K562 (cell line): ENCODE results near the gene MYO6. TPM values are rescaled to one million over a fixed set of nuclear protein-coding genes. Genes with fewer than 3 reads are reported as not detected.

ENCODE experiments used
- ATAC-seq: fragments of 200-7000 bp; cut with Tn5 transposase; 3 replicates; pipeline ENCODE4 v1.9.1; 2020; ENCODE audit warnings: moderate library complexity
- BruUV-seq: library from RNA; stranded (reverse); fragments of 400-500 nt; replicated peaks from 2 replicates; lab custom pipeline; 2021; lab: Mats Ljungman, UMichigan
- CTCF ChIA-PET: fragments of 300-600 bp; formaldehyde crosslinking; extraction: SDS; loops from one replicate; lab custom pipeline; 2021; ENCODE audit warnings: low intra/inter-chr PET ratio; lab: Yijun Ruan, JAX
- POLR2A ChIA-PET: fragments of 300-600, 350-650 bp; sonication (Branson Sonifier 250); formaldehyde crosslinking; extraction: SDS; loops from one replicate; lab custom pipeline; 2021; ENCODE audit warnings: antibody characterized with exemption, inconsistent platforms; lab: Yijun Ruan, JAX
- DNase-seq, 4 experiments: peaks; one replicate each; pipeline versions ENCODE4 v3.0.0 to v3.0.0-alpha.2; 2011 to 2018; ENCODE audit warnings: low spot score in 3 of 4, mixed read lengths in 3 of 4; ENCODE audit errors: extremely low read depth in 1 of 4
- FAIRE-seq: peaks from 2 replicates; lab custom pipeline; 2011; peaks lifted over from hg19 to GRCh38; lab: Jason Lieb, UNC
- H2AFZ ChIP-seq: 2 replicates; pipeline ENCODE4 v1.6.0; 2011; ENCODE audit warnings: low read depth, low read length, control low read depth, inconsistent platforms
- H3K27ac ChIP-seq: fragments of 200-600 bp; 3 replicates; pipeline ENCODE4 v1.8.0; 2011; ENCODE audit warnings: low read depth, mild to moderate bottlenecking, control low read depth, inconsistent platforms, low read length, moderate library complexity, mixed read lengths; ENCODE audit errors: extremely low read depth
- H3K27me3 ChIP-seq, 2 experiments: fragments of 300-600 bp in 1 of 2; 2 replicates in 1 of 2; 3 replicates in 1 of 2; pipeline versions ENCODE4 v1.6.0 to v1.8.0; 2011; ENCODE audit warnings: inconsistent platforms in 2 of 2, low read length in 2 of 2, mild to moderate bottlenecking in 1 of 2, mixed read lengths in 1 of 2, moderate library complexity in 1 of 2; ENCODE audit not compliant: control insufficient read depth in 2 of 2, insufficient read depth in 2 of 2
- H3K36me3 ChIP-seq: fragments of 300-600 bp; 3 replicates; pipeline ENCODE4 v1.8.0; 2011; ENCODE audit warnings: mild to moderate bottlenecking, low read length, inconsistent platforms; ENCODE audit not compliant: control insufficient read depth, insufficient read depth
- H3K4me1 ChIP-seq, 2 experiments: fragments of 200-600 bp in 1 of 2; replicated peaks in 1 of 2; 2 replicates in 1 of 2; 3 replicates in 1 of 2; pipeline versions ENCODE4 v1.5.1 to v1.8.0; 2011; ENCODE audit warnings: inconsistent platforms in 2 of 2, low read length in 2 of 2, mild to moderate bottlenecking in 1 of 2, mixed read lengths in 1 of 2, moderate library complexity in 1 of 2; ENCODE audit not compliant: control insufficient read depth in 2 of 2, insufficient read depth in 2 of 2
- H3K4me2 ChIP-seq: 2 replicates; pipeline ENCODE4 v1.6.1; 2011; ENCODE audit warnings: low read length, control low read depth, inconsistent platforms, mixed read lengths; ENCODE audit not compliant: insufficient read depth
- H3K4me3 ChIP-seq: fragments of 200-600 bp; sonication (generic), shearing (Covaris generic); 2 replicates; pipeline ENCODE4 v1.5.1; 2016; ENCODE audit warnings: control low read depth, inconsistent platforms
- H3K79me2 ChIP-seq: fragments of 200-600 bp; 3 replicates; pipeline ENCODE4 v1.8.0; 2011; ENCODE audit warnings: low read length, inconsistent platforms; ENCODE audit not compliant: control insufficient read depth, insufficient read depth
- H3K9ac ChIP-seq, 2 experiments: 2 replicates each; pipeline versions ENCODE4 v1.6.0 to v1.6.1; 2011; ENCODE audit warnings: low read depth in 2 of 2, low read length in 2 of 2, control low read depth in 1 of 2, inconsistent platforms in 1 of 2, mild to moderate bottlenecking in 1 of 2, mixed read lengths in 1 of 2; ENCODE audit not compliant: insufficient read depth in 1 of 2
- H3K9me1 ChIP-seq: one replicate; pipeline ENCODE4 v1.6.0; 2011; ENCODE audit warnings: inconsistent platforms, mild to moderate bottlenecking, low read length, moderate library complexity; ENCODE audit not compliant: control insufficient read depth, insufficient read depth
- H3K9me3 ChIP-seq: replicated peaks from 2 replicates; pipeline ENCODE4 v1.5.1; 2011; ENCODE audit warnings: low read depth, low read length, inconsistent platforms; ENCODE audit not compliant: control insufficient read depth, insufficient read depth
- H4K20me1 ChIP-seq: replicated peaks from 2 replicates; pipeline ENCODE4 v1.6.1; 2011; ENCODE audit warnings: low read length, inconsistent platforms, mixed read lengths; ENCODE audit not compliant: control insufficient read depth, insufficient read depth
- IFI16 ChIP-seq: fragments of 250-450 bp; sonication (Bioruptor Pico); IDR thresholded peaks from 2 replicates; pipeline ENCODE4 v2.1.2; 2022; ENCODE audit warnings: mild to moderate bottlenecking, inconsistent platforms
- MBD1 ChIP-seq: fragments of 250-450 bp; sonication (Bioruptor Pico); IDR thresholded peaks from 2 replicates; pipeline ENCODE4 v1.8.0; 2022; ENCODE audit warnings: inconsistent platforms
- SP1 ChIP-seq: sonication (generic); formaldehyde crosslinking; IDR thresholded peaks from 2 replicates; pipeline ENCODE4 v1.8.1; 2022; ENCODE audit warnings: mild to moderate bottlenecking, missing genetic modification reagents
- ZC3H4 ChIP-seq: sonication (generic); formaldehyde crosslinking; IDR thresholded peaks from 2 replicates; pipeline ENCODE4 v1.9.0; 2021; ENCODE audit warnings: missing genetic modification reagents, borderline replicate concordance
- ZNF121 ChIP-seq: sonication (generic); formaldehyde crosslinking; conservative IDR thresholded peaks from 2 replicates; pipeline ENCODE4 v1.8.0; 2022; ENCODE audit warnings: missing genetic modification reagents
- ZNF175 ChIP-seq: fragments of 200-800 bp; sonication (Bioruptor generic); IDR thresholded peaks from 2 replicates; pipeline ENCODE4 v1.6.1; 2016; ENCODE audit warnings: low read depth, mild to moderate bottlenecking, missing genetic modification characterization, missing compliant biosample characterization
- ZNF644 ChIP-seq: fragments of 200-800 bp; sonication (Bioruptor generic); IDR thresholded peaks from 2 replicates; pipeline ENCODE4 v1.6.1; 2016; ENCODE audit warnings: low read depth, missing genetic modification characterization, missing compliant biosample characterization
- ZNF766 ChIP-seq: fragments of 200-800 bp; sonication (Bioruptor generic); conservative IDR thresholded peaks from 2 replicates; pipeline ENCODE4 v1.6.1; 2016; ENCODE audit warnings: missing genetic modification characterization, missing compliant biosample characterization
- ZNF77 ChIP-seq: fragments of 250-450 bp; sonication (Bioruptor Pico); IDR thresholded peaks from 2 replicates; pipeline ENCODE4 v1.5.0; 2020
- WGBS: fragments of 100-300 bp; shearing (Covaris generic); methylation state at CpG from one replicate; pipeline ENCODE4 v1.1.6; 2016; ENCODE audit warnings: low coverage, mixed read lengths; ENCODE audit not compliant: insufficient coverage; ENCODE audit errors: missing lambda C conversion rate; 5-methylcytosine and 5-hydroxymethylcytosine counted together
- in situ Hi-C: fragments of 300-500 bp; cut with MboI; formaldehyde crosslinking; loops from 4 replicates; pipeline ENCODE4 v1.15.0; 2018; ENCODE audit warnings: inconsistent platforms, mixed read lengths
- intact Hi-C: fragments of 100-400 bp; cut with micrococcal nuclease; formaldehyde crosslinking; loops from 2 replicates; pipeline ENCODE4 v1.14.2; 2022
- polyA plus RNA-seq, 8 experiments: library from polyadenylated mRNA; depleted of rRNA in 4 of 8; stranded (reverse) in 5 of 8; unstranded in 3 of 8; fragments of >200 nt; fragmentation: Nextera tagmentation in 2 of 8; fragmentation: Illumina TruSeq in 1 of 8; extraction: Ambion mirVana in 2 of 8; extraction: Trizol in 1 of 8; gene quantifications; 2 replicates each; pipeline versions ENCODE4 v1.2.1 to v1.2.3, GENCODE V29; 2011 to 2014; ENCODE audit warnings: inconsistent platforms in 1 of 8, missing spikeins in 1 of 8
- total RNA-seq, 7 experiments: library from RNA; depleted of rRNA in 6 of 7; stranded (reverse); fragments of >200 nt in 6 of 7; fragmentation: Illumina TruSeq in 2 of 7; extraction: Trizol in 2 of 7; gene quantifications; 2 replicates each; pipeline versions ENCODE4 v1.2.1 to v1.2.3, GENCODE V29; 2011 to 2021; ENCODE audit warnings: low replicate concordance in 1 of 7

MYO6 gene
- total and polyA plus RNA-seq, 9 of the 15 experiments (the other 6 are each of a cell fraction or from before 2014, with no cell fraction given): 1.3 to 5.5 (median 2.7) TPM

- BruUV-seq: no TSS peak
- Histone ChIP-seq H3K9ac (no peak overlapping the region), H3K4me3 (no peak overlapping the region), H3K9me1 (no peaks in the 10 kb centered on the region), H3K36me3 (no peaks in the 10 kb centered on the region), H3K9me3 (no peaks in the 10 kb centered on the region), H4K20me1 (no peaks in the 10 kb centered on the region), H2AFZ (no peak overlapping the region), H3K4me1 (no peaks in the 10 kb centered on the region), H3K4me2 (no peak overlapping the region)
- intact Hi-C loops: no loop called here
- CTCF ChIA-PET: no interaction called here
- no peak for TF ChIP-seq ZNF121 (CRISPR knock-in tag)
- TF ChIP-seq ZC3H4 (CRISPR knock-in tag): no peak
- TF ChIP-seq ZNF175 (CRISPR knock-in tag): no peak
- no peak for TF ChIP-seq IFI16
- TF ChIP-seq ZNF766: no peak
- TF ChIP-seq MBD1 (CRISPR knock-in tag): no peak
- no peak for TF ChIP-seq ZNF77 (CRISPR knock-in tag)
- TF ChIP-seq ZNF644 (tag): no peak
- no peak for TF ChIP-seq SP1 (CRISPR knock-in tag)
- TF ChIP-seq, all 486 proteins: peak for 0
- in situ Hi-C loops: no loop called here
- DNase-seq: no peak
- FAIRE-seq: no peak
- WGBS: 11% methylated on average over 2 of the region's 2 CpGs
- no peaks in the 10 kb centered on the region for H3K79me2 ChIP-seq
- POLR2A ChIA-PET: no interaction called here
- ATAC-seq: no peak
- H3K27me3 ChIP-seq: no peaks in the 10 kb centered on the region; a peak in 1 of 5 replicates
- no peak overlapping the region for H3K27ac ChIP-seq
These were observed 115.4 kb downstream of the MYO6 start for GRCh38 chr6:75864446-75864845.
